HG03025 (cell line): ENCODE data around the gene ZNF74.
"Not testable (repeated sequence)": the region's sequence is repeated elsewhere in the genome, so short reads cannot be mapped to it uniquely, and the experiment has no call there.

Experiments used
- ATAC-seq: cut with Tn5 transposase; IDR thresholded peaks from one replicate; pipeline ENCODE4 v1.9.1; 2021; ENCODE audit warnings: mild to moderate bottlenecking, moderate library complexity; ENCODE audit not compliant: unreplicated experiment, low FRiP score

ZNF74 gene

GRCh38 chr22:20374130-20374529, 19.8 kb upstream of the ZNF74 start:
- ATAC-seq = not testable (repeated sequence)

- ATAC-seq = not testable (repeated sequence)
Measured at GRCh38 chr22:20376281-20376680, 17.7 kb upstream of the ZNF74 start.

GRCh38 chr22:20376983-20377382, 17.0 kb upstream of the ZNF74 start:
- ATAC-seq = not testable (repeated sequence)

GRCh38 chr22:20378110-20378509, 15.8 kb upstream of the ZNF74 start:
- ATAC-seq = no peak

GRCh38 chr22:20378684-20379083, 15.3 kb upstream of the ZNF74 start:
- ATAC-seq = not testable (repeated sequence)

GRCh38 chr22:20380486-20380885, 13.5 kb upstream of the ZNF74 start:
- no peak for ATAC-seq

- no peak for ATAC-seq
Measured at GRCh38 chr22:20383538-20383937, 10.4 kb upstream of the ZNF74 start.

- no peak for ATAC-seq
Measured at GRCh38 chr22:20384171-20384570, 9.8 kb upstream of the ZNF74 start.

- ATAC-seq = no peak
Measured at GRCh38 chr22:20384865-20385264, 9.1 kb upstream of the ZNF74 start.

- ATAC-seq = no peak
Measured at GRCh38 chr22:20386336-20386735, 7.6 kb upstream of the ZNF74 start.

- no peak for ATAC-seq
Measured at GRCh38 chr22:20386972-20387371, 7.0 kb upstream of the ZNF74 start.

- ATAC-seq = no peak
Measured at GRCh38 chr22:20388200-20388599, 5.8 kb upstream of the ZNF74 start.

- ATAC-seq = no peak
Measured at GRCh38 chr22:20389288-20389687, 4.7 kb upstream of the ZNF74 start.

- no peak for ATAC-seq
Measured at GRCh38 chr22:20390394-20390907, 3.5 kb upstream of the ZNF74 start.

GRCh38 chr22:20391222-20391621, 2.7 kb upstream of the ZNF74 start:
- ATAC-seq = no peak

GRCh38 chr22:20392365-20392881, 1.5 kb upstream of the ZNF74 start:
- not testable (repeated sequence) for ATAC-seq

GRCh38 chr22:20392983-20393704, 807 bp upstream of the ZNF74 start:
- ATAC-seq = peak; percentile 20

- no peak for ATAC-seq
Measured at GRCh38 chr22:20395181-20395906, 1.4 kb downstream of the ZNF74 start.

GRCh38 chr22:20395907-20396287, 1.9 kb downstream of the ZNF74 start:
- ATAC-seq = no peak

- ATAC-seq = no peak
Measured at GRCh38 chr22:20396639-20397038, 2.7 kb downstream of the ZNF74 start.

- ATAC-seq = no peak
Measured at GRCh38 chr22:20397498-20397897, 3.5 kb downstream of the ZNF74 start.

GRCh38 chr22:20398420-20398819, 4.5 kb downstream of the ZNF74 start:
- ATAC-seq = no peak
